Esophagus squamous epithelium (tissue), 5 donors: Measurements from ENCODE around the gene PLEKHM3. TPM values are rescaled to one million over a fixed set of nuclear protein-coding genes. Genes with fewer than 3 reads are reported as not detected.

Experiments used
- DNase-seq: peaks from one replicate; lab custom pipeline; 2025; lab: John Stamatoyannopoulos, UW
- H3K27ac ChIP-seq, 4 donors: fragments of 200-600 bp; sonication (generic); one replicate each; pipeline ENCODE4 v1.5.1; 2016 to 2019; ENCODE audit warnings: mild to moderate bottlenecking in 1 of 4
- H3K27me3 ChIP-seq, 4 donors: fragments of 200-600 bp; sonication (generic); 1 replicate in 3 of 4; 2 replicates in 1 of 4; pipeline versions ENCODE4 v1.5.1 to v1.6.0; 2017 to 2021; ENCODE audit warnings: antibody characterized with exemption in 1 of 4
- H3K36me3 ChIP-seq, 3 donors: fragments of 200-600 bp; sonication (generic); one replicate each; pipeline ENCODE4 v1.5.1; 2016 to 2019
- H3K4me1 ChIP-seq, 3 donors: fragments of 200-600 bp; sonication (generic); one replicate each; pipeline ENCODE4 v1.5.1; 2017 to 2019
- H3K4me3 ChIP-seq, 4 donors: fragments of 200-600 bp; sonication (generic); 1 replicate in 3 of 4; 2 replicates in 1 of 4; pipeline ENCODE4 v1.5.1; 2016 to 2019; ENCODE audit warnings: mild to moderate bottlenecking in 2 of 4, moderate library complexity in 1 of 4
- H3K9me3 ChIP-seq, 3 donors: fragments of 200-600 bp; sonication (generic); one replicate each; pipeline ENCODE4 v1.5.1; 2016 to 2019
- CTCF ChIP-seq, 6 experiments: fragments of 450-650 bp in 4 of 6; fragments of 200-600 bp in 2 of 6; sonication (generic) in 2 of 6; IDR thresholded peaks; one replicate each; pipeline ENCODE4 v1.5.1; 2016 to 2019; ENCODE audit warnings: antibody characterized with exemption in 6 of 6, mild to moderate bottlenecking in 4 of 6, moderate library complexity in 4 of 6
- POLR2A ChIP-seq, 4 donors: fragments of 450-650 bp; IDR thresholded peaks; one replicate each; pipeline ENCODE4 v1.6.1; 2017; ENCODE audit warnings: antibody characterized with exemption in 4 of 4, mild to moderate bottlenecking in 4 of 4, moderate library complexity in 3 of 4
- WGBS, 2 donors: methylation state at CpG; one replicate each; pipeline ENCODE4 v1.1.5; 2018; 5-methylcytosine and 5-hydroxymethylcytosine counted together
- intact Hi-C: fragments of 100-400 bp; cut with DNase I; formaldehyde crosslinking; loops from one replicate; pipeline ENCODE4 v1.15.0; 2022
- small RNA-seq, 4 donors: library from RNA; depleted of rRNA; stranded (forward); fragments of <200 nt; gene quantifications; one replicate each; pipeline ENCODE3, GENCODE V24; 2016
- total RNA-seq, 4 donors: library from RNA; depleted of rRNA; stranded (reverse); fragments of >200 nt; gene quantifications; one replicate each; pipeline ENCODE4 v1.1.0, GENCODE V29; 2016
- donor health status: DM: yes; HTN: yes; CAD: no.

The PLEKHM3 gene
- total RNA-seq, 4 donors from 2014 or later = 3.7 to 19.3 (median 6.7) TPM

- TF ChIP-seq CTCF (IDR thresholded peaks at IDR 0.05) (no peak), POLR2A (IDR thresholded peaks at IDR 0.05) (no peak)
- no peaks in the 10 kb centered on the region for H3K9me3 ChIP-seq
- H3K4me1 ChIP-seq = peaks cover 4 to 12% (median 4%) of the 10 kb centered on the region in 3 donors
- H3K36me3 ChIP-seq = no peaks in the 10 kb centered on the region
- H3K4me3 ChIP-seq = no peak overlapping the region
- 75 to 90% methylated on average over 3 of the region's 3 CpGs for WGBS, 2 donors
- H3K27ac ChIP-seq = no peak overlapping the region
- no peaks in the 10 kb centered on the region for H3K27me3 ChIP-seq
- intact Hi-C loops = no loop called here
- DNase-seq = no peak
Observed at GRCh38 chr2:207775473-207775872, 249.9 kb downstream of the PLEKHM3 start.

GRCh38 chr2:207772844-207773205 is 252.5 kb downstream of the PLEKHM3 start:
- Histone ChIP-seq H3K27me3 (no peaks in the 10 kb centered on the region), H3K27ac (no peak overlapping the region), H3K4me1 (peaks cover 8 to 33% (median 9%) of the 10 kb centered on the region in 3 donors), H3K36me3 (no peaks in the 10 kb centered on the region), H3K9me3 (no peaks in the 10 kb centered on the region), H3K4me3 (no peak overlapping the region)
- intact Hi-C loops = no loop called here
- 91 to 92% methylated on average over 11 to 13 of the region's 13 CpGs for WGBS, 2 donors
- TF ChIP-seq POLR2A (IDR thresholded peaks at IDR 0.05) = no peak
- TF ChIP-seq CTCF (IDR thresholded peaks at IDR 0.05) = no peak
- DNase-seq = no peak

DNA sequence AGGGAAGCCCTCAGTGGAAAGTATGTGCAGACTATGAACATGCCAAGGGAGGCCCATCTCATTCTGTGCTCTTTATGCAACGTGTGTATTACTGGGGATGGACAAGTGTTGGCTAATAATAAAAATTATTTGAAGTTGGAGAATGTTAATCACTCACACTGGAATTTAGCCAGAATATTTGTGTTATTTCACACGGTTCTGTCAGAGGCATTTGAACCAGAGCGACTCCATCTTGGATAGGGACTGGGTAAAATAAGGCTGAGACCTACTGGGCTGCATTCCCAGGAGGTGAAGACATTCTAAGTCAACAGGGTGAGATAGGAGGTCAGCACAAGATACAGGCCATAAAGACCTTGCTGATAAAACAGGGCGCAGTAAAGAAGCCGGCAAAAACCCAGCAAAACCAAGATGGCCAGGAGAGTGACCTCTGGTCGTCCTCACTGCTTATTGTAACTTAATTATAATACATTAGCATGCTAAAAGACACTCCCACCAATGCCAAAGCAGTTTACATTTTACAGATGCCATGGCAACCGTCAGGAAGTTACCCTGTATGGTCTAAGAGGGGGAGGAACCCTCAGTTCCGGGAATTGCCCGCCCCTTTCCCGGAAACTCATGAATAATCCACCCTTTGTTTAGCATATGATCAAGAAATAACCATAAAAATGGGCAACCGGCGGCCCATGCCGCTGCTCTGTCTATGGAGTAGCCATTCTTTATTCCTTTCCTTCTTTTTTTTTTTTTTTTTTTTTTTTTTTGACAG is 253.1 kb downstream of the PLEKHM3 start:
- TF ChIP-seq CTCF (IDR thresholded peaks at IDR 0.05) (no peak), POLR2A (IDR thresholded peaks at IDR 0.05) (no peak)
- Histone ChIP-seq H3K27ac (no peak overlapping the region), H3K36me3 (peaks cover 0 to 5% (median 4%) of the 10 kb centered on the region in 3 donors), H3K4me3 (no peak overlapping the region), H3K27me3 (no peaks in the 10 kb centered on the region), H3K4me1 (peaks cover 9 to 39% (median 14%) of the 10 kb centered on the region in 3 donors), H3K9me3 (no peaks in the 10 kb centered on the region)
- 67 to 75% methylated on average over 13 of the region's 13 CpGs for WGBS, 2 donors
- DNase-seq = no peak
- intact Hi-C loops = no loop called here

GRCh38 chr2:207771421-207771820 is 253.9 kb downstream of the PLEKHM3 start:
- no peak for DNase-seq
- Histone ChIP-seq H3K36me3 (peaks cover 0 to 13% (median 7%) of the 10 kb centered on the region in 3 donors), H3K27ac (peak overlapping the region in 2 of 4 donors; percentile 71 to 90), H3K9me3 (no peaks in the 10 kb centered on the region), H3K4me1 (peaks cover 9 to 47% (median 17%) of the 10 kb centered on the region in 3 donors), H3K4me3 (peak overlapping the region in 2 of 4 donors; percentile 82 to 93), H3K27me3 (no peaks in the 10 kb centered on the region)
- intact Hi-C loops = no loop called here
- TF ChIP-seq POLR2A (IDR thresholded peaks at IDR 0.05) (no peak), CTCF (IDR thresholded peaks at IDR 0.05) (no peak)
- WGBS, 2 donors = 66 to 80% methylated on average over 12 to 13 of the region's 14 CpGs

Small RNA genes lying within 50 kb of the gene (small RNA-seq; reads per million reads assigned to genes)
- 0 to 0.15 (median 0) reads per million in 4 donors for gene RNA5SP116
- gene RNU6-360P = 0 reads per million in 4 donors

Other genes with a start within 250 kb of the PLEKHM3 start
- not detected for gene CRYGD, start 99.0 kb upstream of the PLEKHM3 start, total RNA-seq
- not detected for gene CRYGC, start 104.3 kb upstream of the PLEKHM3 start, total RNA-seq
- gene CRYGB, start 120.6 kb upstream of the PLEKHM3 start, total RNA-seq = not detected
- gene CRYGA, start 138.1 kb upstream of the PLEKHM3 start, total RNA-seq = not detected
- not detected for gene C2orf80, start 164.5 kb upstream of the PLEKHM3 start, total RNA-seq
- 100 to 1,000 TPM; 108 to 223 (median 142) TPM for gene IDH1, start 229.5 kb upstream of the PLEKHM3 start, total RNA-seq
- gene PIKFYVE, start 240.7 kb upstream of the PLEKHM3 start, total RNA-seq = 10 to 100 TPM; 10.5 to 25.7 (median 12.5) TPM